GM21717 (cell line): Measurements from ENCODE around the gene PLET1.

Experiments
- ATAC-seq: cut with Tn5 transposase; IDR thresholded peaks from one replicate; pipeline ENCODE4 v1.9.1; 2021; ENCODE audit warnings: mild to moderate bottlenecking, moderate library complexity; ENCODE audit not compliant: unreplicated experiment

The PLET1 gene

DNA sequence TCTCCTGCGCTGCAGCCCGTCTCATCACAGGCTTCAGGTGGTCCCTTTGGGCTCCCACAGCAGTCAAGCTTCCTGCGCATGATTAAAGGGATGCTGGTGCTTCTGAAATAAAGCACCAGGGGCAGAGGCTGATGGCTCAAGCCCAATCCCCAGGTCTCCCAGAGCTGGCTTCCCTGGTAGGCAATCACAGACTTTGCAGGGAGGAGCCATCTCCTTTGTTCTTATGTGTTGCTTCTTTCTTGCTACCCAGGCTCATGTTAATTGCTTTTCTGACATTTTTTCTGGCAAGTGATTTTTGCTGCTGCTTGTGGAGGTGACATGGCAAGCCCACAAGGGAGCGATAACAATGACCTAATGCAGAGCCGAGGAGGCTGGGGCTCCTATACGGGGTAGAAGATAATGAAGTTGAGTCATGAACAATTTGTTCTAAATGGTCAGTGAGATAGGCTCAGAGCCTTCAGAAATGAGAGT is 25.2 kb upstream of the PLET1 start:
- ATAC-seq: no peak

DNA sequence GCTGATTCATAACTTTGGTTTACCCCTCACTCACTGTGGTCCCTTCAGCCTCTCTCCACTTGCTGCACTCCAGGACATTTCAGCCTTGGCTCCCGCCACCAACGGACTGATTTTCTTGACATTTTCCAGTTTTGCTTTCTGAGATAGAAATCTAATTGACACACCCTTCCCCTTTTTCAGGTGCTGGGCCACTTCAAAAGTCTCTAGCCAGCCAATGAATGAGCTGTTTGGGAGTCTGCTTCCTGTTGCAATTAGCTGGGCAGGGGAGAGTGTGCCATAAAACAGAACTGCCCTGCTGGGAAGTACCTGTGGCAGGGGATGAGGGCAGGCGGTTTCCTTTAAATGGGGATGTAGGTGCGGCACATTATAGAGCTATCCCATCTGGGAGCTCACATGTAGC is 21.1 kb upstream of the PLET1 start:
- ATAC-seq: no peak

DNA sequence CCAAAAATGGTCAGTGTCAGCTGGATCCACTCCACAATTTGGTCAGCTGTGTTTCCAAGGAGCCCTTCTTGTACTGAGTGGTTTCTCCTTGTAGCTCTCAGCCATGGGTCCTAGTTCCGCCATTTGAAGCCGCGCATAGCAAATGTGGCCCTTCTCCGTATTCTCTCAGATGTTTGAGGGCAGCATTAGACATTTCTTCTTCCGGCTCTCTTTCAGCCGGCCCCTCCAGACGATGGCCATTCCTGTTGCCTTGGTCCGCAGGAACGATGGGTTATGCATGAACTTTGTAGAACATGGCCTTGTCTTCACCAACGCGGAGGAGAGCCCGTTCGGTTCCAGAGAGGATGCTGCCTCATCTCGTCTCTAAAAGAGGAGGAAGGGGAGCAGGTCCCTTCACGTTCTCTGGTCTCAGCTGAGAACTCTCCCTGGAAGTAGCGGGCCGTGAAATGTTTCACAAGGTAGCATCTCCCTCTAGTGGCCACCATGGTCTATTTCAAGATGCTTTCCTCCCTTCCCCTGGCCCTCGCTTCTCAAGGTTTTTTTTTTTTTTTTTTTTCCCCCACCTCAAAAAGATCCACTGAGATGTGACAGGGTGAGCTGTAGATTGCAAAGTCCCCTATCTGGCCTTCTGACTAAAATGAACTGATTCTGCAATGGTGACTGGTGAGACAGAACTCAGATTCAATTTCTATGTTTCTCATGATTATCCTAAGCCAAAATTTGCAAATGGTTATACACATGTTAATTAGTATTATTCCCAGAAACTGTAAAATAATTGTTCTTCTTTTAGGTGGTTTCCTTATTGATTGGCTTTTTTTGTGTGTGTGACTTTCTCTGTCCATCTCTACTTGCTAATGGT is 19.8 kb upstream of the PLET1 start:
- ATAC-seq: peak; percentile 83

DNA sequence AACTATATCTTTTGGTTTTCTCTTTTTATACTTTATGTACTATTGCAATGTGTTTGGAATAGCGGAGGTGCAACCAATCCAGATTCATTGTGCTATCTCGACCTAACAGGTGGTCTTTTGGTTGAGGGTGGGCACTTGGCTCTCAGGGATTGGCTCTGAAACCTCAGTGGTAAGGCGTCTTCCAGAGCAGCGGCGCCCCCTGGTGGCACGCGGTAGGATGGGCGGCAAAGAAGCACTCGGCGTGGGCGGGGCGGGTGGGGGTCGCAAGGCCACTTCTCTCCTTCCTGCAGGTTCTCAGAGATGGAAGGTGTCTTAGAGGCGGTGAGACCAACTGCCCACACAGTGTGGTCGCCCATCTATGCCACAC is 19.2 kb upstream of the PLET1 start:
- ATAC-seq: peak; percentile 49

DNA sequence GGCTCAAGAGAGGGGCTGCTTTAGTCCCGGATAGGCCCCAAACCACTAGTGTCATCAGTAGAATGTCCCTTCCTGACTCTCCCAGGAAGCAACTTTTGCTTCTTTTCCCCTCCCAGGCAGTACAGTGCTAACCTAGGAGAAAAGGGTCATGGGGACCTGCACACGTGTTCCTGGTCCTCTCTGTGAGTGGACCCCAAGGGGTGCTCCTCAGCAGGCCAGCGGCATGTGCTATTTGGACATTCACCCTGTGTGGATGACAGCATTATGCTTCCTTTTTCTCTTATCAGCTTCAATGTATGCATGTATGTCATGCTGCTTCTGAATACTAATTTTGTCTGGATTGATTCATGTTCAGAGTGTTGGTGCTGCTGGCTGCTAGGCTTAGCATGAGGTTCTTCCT is 18.1 kb upstream of the PLET1 start:
- ATAC-seq: no peak

DNA sequence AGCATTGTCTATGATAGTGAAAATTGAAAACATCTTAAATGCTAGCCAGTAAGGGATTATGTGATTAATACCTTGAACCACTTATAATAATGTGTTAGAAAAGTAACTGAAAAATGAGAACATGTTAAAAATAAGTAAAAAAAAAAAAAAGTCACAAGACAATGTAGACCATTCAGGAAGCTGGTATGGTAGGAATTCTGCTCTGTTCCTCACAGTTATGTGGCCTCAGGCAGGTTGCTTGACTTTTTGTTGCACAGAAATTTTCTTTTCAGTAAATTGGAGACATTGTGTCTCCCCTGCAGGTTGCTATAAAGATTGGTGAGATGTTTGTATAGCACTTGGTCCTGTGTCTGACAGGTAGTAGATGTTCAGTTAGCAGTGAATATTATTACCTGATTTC is 17.3 kb upstream of the PLET1 start:
- no peak for ATAC-seq

DNA sequence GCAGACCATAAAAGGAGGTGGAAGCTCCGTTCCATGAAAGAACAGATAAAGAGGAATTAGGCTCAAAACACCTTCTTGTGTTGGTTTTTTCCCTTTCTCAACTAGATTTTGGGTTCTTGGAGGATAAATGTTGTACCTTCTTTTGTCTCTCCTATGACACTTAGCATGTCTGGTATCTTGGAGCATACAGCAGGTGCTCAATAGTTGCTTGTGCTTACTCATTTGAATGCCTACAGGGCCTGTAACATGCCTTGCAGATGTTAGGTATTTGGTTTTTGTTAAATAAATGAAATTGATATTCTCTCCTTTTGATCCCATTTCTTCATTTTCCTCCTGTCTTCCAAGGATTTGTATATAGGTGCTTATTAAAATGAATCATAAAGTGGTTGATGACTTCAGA is 16.4 kb upstream of the PLET1 start:
- ATAC-seq: no peak

DNA sequence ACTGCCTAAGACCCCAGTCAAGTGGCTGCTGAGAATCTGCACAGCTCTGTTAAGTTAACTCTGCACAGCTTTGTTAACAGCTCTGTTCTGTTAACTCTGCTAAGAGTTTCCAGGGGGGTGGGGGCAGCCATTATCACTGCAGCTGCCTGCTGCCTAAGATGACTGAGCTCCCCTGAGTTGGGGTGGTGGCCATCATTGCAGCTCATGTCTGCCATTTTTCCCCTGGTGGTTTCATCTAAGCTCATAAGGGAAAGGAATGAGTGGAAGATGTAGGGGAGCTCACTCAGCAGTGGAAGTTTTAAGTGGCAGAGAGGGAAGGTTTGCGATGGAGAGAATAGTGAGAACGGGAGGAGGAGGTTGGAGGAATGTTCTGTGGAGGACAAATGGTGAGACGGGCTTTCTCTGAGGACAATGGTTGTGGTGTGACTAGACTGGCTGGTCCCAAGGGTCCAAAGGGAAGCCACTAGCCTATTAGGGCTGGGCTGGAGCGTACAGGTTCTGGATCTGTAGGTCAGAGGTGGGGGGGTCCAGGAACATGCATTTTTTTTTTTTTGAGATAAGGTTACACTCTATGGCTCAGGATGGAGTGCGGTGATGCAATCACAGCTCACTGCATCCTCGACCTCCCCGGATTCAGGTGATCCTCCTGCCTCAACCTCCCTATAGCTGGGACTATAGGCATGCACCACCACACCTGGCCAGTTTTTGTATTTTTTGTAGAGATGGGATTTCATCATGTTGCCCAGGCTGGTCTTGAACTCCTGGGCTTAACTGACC is 13.5 kb upstream of the PLET1 start:
- no peak for ATAC-seq

DNA sequence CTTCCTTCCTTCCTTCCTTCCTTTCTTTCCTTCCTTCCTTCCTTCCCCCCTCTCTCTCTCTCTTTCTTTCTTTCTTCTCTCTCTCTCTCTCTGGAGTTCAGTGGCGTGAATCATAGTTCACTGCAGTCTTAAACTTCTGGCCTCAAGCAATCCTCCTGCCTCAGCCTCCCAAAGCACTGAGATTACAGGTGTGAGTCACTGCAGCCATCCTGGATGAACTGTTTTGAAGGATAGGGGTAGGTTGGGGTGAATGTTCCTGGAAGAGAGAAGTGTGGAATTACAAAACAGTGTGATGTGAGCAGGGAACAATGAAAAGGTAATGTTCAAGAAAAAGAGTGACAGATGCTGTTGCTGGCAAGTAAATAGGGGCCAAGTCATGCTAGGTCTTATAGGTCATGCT is 12.4 kb upstream of the PLET1 start:
- ATAC-seq: no peak

DNA sequence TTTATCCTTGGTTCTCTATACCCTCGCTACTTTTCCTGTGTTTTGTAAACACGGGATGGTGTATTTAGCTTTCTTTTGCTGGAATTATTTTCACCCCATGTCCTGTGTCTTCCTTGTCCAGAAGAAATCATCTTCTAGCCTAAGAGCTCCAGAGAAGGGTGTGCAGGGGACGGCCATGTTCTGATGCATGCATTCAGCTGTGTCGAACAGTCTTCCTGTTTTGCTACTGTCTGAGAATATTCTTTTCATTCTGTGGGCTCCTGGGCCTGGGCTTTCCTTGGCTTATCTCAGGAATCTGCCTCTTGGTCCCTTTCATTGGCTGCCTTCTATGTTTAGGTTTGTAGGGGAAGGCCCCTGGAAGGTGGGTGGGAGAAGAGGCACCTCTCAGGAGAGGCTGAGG is 10.6 kb upstream of the PLET1 start:
- no peak for ATAC-seq

DNA sequence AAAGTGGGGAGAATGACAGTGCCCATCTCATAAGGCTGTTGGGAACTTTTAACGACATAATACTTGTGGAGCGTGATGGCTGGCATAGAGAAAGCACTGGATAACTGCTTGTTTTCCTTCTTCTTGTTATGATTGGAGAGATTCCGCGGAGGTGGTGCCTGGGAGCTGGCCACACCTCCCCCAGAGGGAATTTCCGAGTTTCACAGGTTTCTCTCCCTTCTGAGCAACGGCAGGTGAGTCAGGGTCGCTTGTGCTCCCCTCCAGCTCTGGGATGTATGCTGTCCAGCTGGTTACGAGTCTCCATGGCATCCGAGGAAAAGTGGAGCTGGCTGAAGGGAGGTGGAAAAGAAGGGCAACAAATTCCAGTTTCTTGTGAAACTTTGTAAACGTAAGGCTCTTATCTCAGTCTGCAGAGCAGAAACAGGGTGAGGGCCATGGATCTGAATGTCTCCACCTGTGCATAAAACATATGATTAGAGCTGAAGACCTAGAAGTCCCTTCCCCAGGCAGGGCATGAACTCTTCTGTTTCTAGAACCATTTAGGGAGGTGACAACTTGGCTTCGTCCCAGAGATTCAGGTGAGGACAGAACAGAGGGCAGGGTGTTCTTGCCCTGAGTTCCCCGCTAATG is 10.0 kb upstream of the PLET1 start:
- ATAC-seq: no peak

DNA sequence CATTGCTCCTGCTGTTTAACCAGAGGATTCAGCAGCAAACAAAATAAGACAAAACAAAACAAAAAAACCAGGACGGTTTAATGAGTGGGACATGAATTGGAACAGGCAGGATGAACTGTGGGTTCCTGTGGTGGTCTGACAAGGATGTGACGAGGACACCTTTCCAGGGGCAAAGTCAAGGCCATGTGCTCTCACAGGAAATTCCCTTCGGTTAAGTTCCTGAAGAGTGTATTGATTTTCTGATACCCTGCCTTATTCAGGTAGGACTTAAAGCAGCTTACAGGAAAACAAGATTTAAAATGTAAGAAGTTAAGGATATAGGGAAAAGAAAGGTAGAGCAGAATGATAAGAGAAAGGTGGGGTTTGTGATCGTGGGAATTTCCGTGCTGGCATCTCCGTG is 8.5 kb upstream of the PLET1 start:
- no peak for ATAC-seq

DNA sequence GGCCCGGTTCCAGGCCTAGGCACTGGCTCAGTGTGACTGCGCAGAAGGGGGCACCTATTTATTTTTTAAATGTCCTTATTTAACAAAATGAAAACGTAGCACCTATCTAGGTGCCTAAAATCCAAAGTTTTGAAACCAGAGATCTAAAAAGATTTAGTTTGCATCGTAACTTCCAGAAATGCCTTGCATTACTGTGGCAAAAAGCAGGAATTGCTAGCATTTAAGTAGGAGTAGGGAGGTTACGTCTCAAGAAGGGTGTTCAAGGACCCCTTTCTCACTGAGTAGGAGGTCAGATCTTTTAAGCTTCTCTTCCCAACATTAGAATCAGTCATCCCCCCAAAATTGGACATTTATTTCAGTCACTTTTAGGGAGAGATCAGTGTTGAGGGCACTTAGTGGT is 7.7 kb upstream of the PLET1 start:
- no peak for ATAC-seq

DNA sequence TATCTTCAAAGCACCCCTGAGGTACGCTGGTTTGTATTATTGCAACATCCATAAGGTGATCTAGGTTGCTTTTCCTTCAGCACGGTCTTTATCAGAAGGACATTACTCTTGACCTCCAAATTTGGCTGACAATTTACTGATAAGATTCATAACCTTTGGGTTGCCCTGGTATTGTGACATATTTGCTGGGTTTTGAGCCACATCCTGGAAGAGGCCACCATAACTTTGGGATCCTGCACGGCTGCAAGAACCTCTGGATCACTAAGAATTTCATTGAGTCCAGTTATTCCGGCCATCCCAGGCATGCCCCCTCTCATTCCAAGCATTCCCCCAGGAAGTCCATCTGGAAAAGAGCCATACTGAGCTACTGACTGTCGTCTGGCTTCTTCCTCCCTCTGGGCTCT is 6.5 kb upstream of the PLET1 start:
- no peak for ATAC-seq

DNA sequence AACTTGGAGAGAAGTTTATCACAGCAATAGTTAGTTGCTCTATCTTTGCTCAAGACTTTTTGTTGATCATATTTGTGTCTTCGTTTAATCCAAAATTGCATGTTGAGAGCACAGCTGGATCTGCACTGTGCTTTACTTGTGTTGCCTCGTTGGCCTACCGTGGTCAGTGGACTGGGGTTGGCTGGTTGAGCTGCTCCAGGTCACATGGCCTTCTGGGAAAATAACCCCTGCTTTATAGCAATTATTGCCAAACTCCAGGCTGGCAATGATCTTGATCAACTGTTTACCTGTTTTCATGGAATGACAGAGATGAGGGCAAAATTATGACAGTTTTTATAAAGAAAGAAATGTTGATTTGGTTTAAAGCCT is 5.7 kb upstream of the PLET1 start:
- no peak for ATAC-seq

DNA sequence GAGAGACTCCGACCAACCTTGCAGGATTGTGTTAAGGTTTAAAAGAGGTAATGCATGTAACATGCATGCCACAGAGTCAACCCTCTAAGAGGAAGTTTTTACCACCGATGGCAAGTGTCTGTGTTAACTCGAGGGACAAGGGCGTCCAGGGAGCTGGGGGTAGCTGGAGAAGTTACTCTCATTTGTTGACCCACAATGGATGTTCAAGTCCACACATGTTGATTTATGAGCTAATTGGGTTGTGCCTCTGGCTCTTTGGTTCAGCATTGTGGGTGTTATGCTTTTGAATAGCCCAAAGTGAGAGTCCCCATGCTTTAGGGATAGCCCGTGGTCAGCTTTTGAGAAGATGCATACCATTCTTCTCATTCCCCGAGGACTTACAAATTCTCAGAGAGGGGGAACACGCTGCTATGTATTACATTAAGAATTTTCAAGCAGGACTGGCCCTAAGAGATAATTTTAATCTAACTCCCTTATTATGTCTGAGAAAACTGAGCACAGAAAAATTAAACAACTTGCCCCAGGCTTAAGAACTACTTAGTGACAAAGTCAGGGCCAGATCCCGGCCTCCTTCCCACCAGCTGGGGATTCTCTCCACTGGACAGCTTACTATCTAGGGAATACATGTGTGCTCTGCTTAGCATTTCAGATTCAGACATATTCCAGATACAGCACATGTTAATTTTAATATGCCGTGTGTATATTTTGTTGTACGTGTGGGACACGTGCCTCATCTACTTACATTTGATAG is 5.2 kb upstream of the PLET1 start:
- no peak for ATAC-seq

DNA sequence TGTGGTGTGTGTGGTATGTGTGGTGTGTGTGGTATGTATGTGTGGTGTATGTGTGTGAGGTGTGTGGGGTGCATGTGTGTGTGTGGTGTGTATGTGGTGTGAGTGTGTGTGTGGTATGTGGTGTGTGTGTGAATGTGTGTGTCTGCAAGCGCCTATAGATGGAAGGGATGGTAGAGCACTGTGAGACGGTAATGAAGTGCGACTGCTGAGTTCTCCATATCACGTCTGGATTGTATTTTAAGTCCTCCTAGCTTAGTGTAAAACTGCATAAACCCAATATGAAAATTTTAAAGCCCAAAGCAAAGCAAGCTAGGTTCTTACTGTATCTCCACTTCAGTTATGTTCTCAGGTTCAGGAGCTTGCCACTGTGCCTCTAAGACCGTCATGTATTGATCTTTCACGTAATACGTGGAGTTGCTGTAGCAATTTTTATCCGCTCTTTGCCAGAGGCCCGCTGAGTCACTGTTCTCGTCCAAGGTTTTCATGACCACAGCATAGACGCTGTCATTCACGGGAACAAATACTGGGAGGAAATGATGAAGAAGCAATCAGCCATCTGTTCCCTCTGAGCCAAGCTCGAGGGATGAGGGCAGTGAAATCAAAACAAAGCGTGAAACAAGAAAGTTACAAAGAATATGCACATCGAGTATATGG is 5.5 kb downstream of the PLET1 start:
- no peak for ATAC-seq

DNA sequence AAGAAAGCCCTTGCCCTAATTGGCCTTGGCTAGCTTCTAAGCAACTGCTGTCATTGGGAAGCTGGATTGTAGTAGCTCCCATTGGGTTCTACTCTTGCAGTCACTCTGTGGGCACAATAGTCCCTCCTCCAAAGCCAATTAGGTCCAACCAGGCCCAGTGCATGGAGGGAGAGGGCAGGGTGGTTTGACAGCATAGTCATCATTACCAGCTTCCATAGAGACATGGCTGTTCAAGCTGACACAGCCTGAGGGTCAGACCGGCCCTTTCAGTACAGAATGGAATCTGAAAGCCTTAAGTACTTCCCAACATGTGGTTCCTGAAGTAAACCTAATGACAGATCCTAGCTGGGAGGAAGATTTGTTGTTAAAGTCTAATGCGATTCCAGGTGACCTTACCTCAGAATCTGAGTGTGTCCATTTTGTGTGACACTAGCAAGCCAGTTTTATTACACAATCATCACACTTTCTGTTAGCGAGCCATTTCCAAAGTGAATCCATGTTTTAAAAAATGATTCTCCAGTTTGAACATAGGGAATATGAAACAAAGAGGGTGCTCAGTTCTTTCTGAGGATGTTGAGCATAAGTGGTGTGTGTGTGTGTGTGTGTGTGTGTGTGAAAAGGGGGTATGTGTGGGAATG is 6.9 kb downstream of the PLET1 start:
- no peak for ATAC-seq

DNA sequence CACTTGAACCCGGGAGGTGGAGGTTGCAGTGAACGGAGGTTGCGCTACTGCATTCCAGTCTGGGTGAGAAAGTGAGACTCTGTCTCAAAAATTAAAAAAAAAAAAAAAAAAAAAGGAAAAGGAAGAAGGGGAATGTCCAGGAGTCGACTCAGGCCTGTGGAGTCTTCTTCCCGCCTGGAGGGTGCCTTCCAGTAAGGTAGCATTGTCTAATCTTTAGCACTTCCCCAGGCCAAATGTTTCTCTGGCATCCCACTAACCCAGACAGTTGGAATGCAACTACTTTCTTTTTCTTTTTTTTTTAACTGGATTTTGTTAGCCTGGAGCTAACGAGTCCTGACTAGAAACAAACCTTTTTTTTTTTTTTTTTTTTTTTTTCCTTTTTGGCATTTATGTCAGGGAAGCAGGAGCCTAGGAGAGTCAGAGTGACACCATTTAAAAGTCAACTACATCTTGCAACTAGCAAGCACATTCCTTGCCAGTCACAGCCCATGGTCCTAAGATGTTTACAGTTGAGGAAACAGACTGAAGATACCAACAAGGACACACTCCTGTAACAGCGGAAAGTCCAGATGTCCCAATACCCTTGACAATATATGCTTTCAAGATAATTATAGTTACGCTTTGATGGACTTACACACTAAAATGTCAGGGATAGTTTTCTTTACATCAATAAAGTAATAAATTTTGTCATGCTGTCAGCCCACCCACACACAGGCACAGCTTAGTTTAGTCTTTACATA is 10.6 kb downstream of the PLET1 start:
- ATAC-seq: no peak

DNA sequence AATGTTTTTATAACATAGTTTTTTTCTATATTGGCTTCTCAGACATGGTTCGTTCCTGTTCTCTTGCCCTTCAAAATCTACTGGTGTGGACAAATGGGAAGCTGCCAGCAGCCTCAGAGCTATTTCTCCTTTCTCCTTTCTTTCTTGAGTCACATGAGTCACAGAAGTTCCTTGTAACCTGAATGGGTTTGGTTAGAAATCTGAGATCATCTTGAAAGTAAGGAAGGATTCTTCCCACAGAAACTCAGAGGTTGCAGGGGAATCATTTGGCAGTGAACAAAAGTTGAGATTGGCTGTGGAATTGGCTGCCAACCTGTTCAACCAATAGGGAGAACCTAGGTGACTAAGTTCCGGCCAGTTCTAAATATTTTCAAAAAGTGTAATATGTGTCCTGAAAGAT is 12.5 kb downstream of the PLET1 start:
- ATAC-seq: no peak
